ENCODE measurements around the gene MARCHF2.
"Not testable (repeated sequence)": the region's sequence is repeated elsewhere in the genome, so short reads cannot be mapped to it uniquely, and the experiment has no call there.

MARCHF2 gene

DNA sequence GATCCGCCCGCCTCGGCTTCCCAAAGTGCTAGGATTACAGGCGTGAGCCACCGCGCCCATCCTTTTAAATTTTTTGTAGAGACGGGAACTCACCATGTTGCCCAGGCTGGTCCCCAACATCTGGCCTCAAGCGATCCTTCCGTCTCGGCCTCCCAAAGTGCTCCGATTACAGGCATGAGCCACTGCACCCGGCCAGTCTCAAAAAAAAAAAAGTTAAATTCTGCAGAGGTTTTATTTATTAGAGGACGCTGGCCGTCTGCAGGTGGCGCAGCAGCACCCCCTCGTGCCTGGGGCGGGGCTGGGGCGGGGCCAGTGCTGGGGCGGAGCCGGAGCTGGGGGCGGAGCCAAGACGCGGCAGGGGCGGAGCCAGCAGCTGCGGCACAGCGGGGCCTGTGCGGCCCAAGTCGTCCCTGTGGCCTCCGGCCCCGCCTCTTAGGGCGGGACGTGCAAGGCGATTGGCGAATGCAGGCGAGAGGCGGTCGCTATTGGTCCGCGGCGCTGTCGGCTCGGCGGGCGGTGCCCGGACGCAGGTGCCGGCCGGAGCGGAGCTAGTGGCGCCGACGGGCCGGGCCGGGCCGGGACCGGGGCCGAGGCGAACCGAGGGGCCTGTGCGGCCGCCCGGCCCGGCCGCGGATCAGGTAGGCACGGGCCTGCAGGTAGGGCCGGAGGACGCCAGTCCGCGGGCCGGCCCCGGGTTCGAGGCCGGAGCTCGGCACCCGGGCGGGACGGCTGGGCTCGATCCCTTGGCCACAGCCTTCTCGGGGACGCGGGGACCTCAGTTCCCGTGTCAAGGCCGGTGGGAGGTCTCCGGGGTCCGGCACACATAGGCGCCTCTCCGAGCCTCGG, at the start of gene MARCHF2:
Gene MARCHF2 (plus strand): TSS at position 523 of the 846 bp plus-strand sequence. CDS start 8,536 bp downstream, outside the sequence.
- DNase-seq (ENCODE audit: extremely low read depth in 1 of 2, low read depth in 1 of 2): peak; percentile 82 to 92

DNA sequence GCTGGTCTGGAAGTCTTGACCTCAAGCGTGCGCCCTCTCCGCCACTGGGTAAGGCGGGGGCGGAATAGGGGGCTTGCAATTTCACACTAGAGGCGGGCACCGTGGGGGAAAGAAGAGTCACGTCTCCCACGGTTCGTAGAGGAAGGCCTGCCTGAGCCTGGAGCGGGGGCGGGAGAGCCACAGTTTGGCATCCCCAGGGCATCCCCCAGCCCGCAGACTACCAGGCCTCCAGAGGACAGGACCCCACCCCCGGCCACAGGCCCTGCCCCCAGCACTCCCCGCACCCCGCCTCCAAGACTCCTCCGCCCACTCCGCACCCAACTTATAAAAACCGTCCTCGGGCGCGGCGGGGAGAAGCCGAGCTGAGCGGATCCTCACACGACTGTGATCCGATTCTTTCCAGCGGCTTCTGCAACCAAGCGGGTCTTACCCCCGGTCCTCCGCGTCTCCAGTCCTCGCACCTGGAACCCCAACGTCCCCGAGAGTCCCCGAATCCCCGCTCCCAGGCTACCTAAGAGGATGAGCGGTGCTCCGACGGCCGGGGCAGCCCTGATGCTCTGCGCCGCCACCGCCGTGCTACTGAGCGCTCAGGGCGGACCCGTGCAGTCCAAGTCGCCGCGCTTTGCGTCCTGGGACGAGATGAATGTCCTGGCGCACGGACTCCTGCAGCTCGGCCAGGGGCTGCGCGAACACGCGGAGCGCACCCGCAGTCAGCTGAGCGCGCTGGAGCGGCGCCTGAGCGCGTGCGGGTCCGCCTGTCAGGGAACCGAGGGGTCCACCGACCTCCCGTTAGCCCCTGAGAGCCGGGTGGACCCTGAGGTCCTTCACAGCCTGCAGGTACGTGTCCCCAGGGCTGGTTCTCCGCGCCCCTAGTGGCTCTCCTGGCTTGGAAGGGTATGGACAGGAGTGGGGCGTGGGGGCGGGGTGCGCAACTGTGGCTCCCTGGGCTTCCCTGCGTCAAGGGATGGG, 49.0 kb upstream of the MARCHF2 start, which contains the start of gene ANGPTL4:
Gene ANGPTL4 (plus strand): TSS at position 353 of the 969 bp plus-strand sequence. CDS start 167 bp downstream, at position 520.
- DNase-seq (ENCODE audit: extremely low read depth in 1 of 2, low read depth in 1 of 2): no peak

DNA sequence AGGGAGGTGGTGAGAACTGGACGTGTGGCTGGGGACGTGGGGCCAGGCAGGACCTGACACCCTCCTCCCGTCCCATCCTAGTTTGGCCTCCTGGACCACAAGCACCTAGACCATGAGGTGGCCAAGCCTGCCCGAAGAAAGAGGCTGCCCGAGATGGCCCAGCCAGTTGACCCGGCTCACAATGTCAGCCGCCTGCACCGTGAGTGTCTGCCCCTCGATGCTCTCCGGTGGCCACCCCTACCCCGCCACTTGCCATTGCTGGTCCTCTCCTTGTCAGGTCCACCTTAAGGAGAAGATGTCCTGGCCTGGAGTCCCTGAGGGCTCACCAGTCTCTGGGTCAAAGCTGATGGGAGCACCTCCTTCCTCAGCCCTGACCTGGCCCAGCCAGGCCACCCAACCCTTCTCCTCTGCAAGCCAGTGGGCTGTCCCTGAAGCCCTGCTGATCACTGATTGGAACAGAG, 47.0 kb upstream of the MARCHF2 start:
- no peak for DNase-seq (ENCODE audit: extremely low read depth in 1 of 2, low read depth in 1 of 2)

DNA sequence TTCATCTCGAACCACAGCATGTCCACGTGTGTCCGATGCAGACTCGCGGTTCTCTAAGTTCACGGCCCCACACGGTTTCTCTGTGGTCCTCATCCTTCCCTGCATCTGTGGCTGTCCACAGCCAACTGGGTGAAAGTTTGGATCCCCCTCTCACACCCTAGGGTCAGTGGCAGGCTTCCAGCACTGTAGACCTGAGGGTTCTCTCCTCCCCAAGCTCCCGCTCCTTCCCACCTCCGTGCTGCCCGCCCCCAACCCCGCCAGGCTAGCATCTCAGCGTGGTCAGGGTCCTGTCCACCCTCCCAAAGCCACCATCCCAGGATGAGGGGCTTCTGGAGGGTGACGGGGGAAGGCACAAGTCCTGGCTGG, 46.2 kb upstream of the MARCHF2 start:
- DNase-seq (ENCODE audit: extremely low read depth in 1 of 2, low read depth in 1 of 2): no peak

DNA sequence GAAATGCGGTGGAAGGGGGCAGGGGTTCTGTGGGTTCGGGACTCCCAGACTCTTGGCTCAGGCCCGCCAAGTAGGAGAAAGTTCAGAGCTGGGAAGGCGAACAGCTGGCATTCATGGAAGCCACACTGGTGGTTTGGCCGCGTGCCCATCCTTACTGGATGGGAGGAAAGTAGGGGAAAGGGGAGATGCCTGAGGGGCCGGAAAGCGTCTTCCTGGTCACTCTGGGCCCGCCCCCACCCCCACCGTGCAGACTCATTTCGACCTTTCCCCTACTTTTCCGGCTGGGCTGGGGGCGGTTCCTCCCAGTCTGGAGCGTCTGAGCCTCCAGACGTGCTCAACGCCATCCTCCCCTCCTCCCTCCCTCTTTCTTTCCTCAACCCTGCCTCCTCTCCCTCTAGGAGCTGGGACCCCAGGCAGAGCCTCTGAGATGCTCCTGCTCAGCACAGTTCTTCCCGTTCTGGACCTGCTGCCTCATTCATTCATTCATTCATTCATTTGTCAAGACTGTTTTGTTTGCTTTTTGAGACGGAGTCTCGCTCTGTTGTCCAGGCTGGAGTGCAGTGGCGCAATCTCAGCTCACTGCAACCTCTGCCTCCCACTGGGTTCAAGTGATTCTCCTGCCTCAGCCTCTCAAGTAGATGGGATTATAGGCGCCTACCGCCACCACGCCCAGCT, 45.6 kb upstream of the MARCHF2 start:
- no peak for DNase-seq (ENCODE audit: extremely low read depth in 1 of 2, low read depth in 1 of 2)

- no peak for DNase-seq (ENCODE audit: extremely low read depth in 1 of 2, low read depth in 1 of 2)
Measured at GRCh38 chr19:8370176-8371010, 42.7 kb upstream of the MARCHF2 start.

DNA sequence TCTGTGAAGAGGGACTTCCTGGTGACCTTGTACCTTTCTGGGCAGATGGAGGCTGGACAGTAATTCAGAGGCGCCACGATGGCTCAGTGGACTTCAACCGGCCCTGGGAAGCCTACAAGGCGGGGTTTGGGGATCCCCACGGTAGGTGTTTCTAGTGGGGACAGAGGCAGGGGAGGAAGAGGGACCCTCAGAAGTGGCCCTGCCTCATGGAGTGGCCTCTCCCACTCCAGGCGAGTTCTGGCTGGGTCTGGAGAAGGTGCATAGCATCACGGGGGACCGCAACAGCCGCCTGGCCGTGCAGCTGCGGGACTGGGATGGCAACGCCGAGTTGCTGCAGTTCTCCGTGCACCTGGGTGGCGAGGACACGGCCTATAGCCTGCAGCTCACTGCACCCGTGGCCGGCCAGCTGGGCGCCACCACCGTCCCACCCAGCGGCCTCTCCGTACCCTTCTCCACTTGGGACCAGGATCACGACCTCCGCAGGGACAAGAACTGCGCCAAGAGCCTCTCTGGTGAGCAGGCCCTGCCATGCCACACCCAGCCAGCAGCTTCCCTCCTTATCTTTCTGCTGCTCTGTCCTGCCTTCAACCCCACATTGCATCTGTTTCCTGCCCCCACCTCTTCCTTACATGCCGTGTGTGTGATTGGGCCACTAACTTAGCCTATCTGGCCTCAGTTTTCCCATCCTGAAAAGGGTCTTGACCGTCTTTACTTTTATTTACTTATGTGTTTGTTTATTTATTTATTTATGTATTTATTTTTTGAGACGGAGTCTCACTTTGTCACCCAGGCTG, 41.9 kb upstream of the MARCHF2 start:
- no peak for DNase-seq (ENCODE audit: extremely low read depth in 1 of 2, low read depth in 1 of 2)

- no peak for DNase-seq (ENCODE audit: extremely low read depth in 1 of 2, low read depth in 1 of 2)
Measured at GRCh38 chr19:8373867-8374813, 39.0 kb upstream of the MARCHF2 start.

GRCh38 chr19:8375766-8376165, 37.3 kb upstream of the MARCHF2 start:
- DNase-seq (ENCODE audit: extremely low read depth in 1 of 2, low read depth in 1 of 2): not testable (repeated sequence)

GRCh38 chr19:8376373-8376974, 36.6 kb upstream of the MARCHF2 start:
- not testable (repeated sequence) for DNase-seq (ENCODE audit: extremely low read depth in 1 of 2, low read depth in 1 of 2)

DNA sequence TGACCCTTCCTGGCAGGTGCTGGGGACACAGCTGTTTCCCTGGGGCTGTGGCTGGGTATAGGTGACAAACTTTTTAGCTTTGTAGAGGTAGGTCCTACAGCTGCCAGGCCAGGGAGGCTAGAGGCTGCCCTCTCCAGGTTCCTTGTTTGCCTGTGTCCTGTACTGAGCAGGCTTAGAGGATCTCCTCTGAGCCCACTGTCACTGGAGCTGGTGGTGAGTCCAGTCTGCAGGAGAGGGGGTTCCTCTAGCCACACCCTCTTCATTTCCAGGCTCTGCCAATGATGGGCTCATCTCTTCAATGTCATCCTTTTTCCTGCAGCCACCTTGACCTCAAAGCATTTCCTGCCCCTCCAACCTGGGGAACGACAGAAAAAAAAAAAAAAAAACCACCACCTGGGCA, 35.5 kb upstream of the MARCHF2 start:
- no peak for DNase-seq (ENCODE audit: extremely low read depth in 1 of 2, low read depth in 1 of 2)

- DNase-seq (ENCODE audit: extremely low read depth in 1 of 2, low read depth in 1 of 2): not testable (repeated sequence)
Measured at GRCh38 chr19:8379156-8379891, 33.8 kb upstream of the MARCHF2 start.

GRCh38 chr19:8384569-8384968, 28.5 kb upstream of the MARCHF2 start:
- not testable (repeated sequence) for DNase-seq (ENCODE audit: extremely low read depth in 1 of 2, low read depth in 1 of 2)

- DNase-seq (ENCODE audit: extremely low read depth in 1 of 2, low read depth in 1 of 2): not testable (repeated sequence)
Measured at GRCh38 chr19:8385103-8385502, 28.0 kb upstream of the MARCHF2 start.

- not testable (repeated sequence) for DNase-seq (ENCODE audit: extremely low read depth in 1 of 2, low read depth in 1 of 2)
Measured at GRCh38 chr19:8385566-8385965, 27.5 kb upstream of the MARCHF2 start.

- not testable (repeated sequence) for DNase-seq (ENCODE audit: extremely low read depth in 1 of 2, low read depth in 1 of 2)
Measured at GRCh38 chr19:8386419-8386818, 26.7 kb upstream of the MARCHF2 start.

DNA sequence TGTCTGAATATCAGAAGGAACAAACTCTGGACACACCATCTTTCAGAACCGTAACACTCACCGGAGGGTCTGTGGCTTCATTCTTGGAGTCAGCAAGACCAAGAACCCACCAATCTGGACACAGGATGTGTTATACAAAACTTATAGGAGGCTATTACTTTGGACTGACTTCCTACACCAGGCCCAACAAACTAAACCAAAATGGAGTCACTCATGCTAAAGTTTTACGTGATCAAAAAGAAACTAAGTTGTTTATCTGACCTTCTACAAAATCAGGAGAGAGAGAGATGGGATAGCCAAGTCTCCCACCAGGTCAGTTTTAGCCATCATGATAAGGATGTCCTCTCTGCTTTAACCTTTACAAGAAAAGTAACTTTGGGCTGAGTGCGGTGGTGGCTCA, 26.1 kb upstream of the MARCHF2 start:
- DNase-seq (ENCODE audit: extremely low read depth in 1 of 2, low read depth in 1 of 2): no peak
